Ovary (tissue), 3 donors: Measurements from ENCODE around the gene IFRD2.

Experiments used
- CTCF ChIP-seq, 3 donors: fragments of 450-650 bp in 2 of 3; fragments of 200-600 bp in 1 of 3; IDR thresholded peaks; one replicate each; pipeline versions ENCODE4 v1.5.1 to v1.8.0; 2016 to 2022; ENCODE audit warnings: antibody characterized with exemption in 3 of 3, mild to moderate bottlenecking in 1 of 3
- EP300 ChIP-seq: sonication (generic); formaldehyde crosslinking; IDR thresholded peaks from one replicate; pipeline ENCODE4 v1.6.1; 2017; ENCODE audit warnings: antibody characterized with exemption
- donor health status: DM: no; HTN: no; CAD: no.

GRCh38 chr3:50245831-50246516, 46.3 kb downstream of the IFRD2 start:
- TF ChIP-seq EP300 (no peak), CTCF (IDR thresholded peaks at IDR 0.05) (peak; percentile 96 to 98 (median 97))
